HepG2 (cell line): ENCODE measurements around the gene PRKD2. TPM values are rescaled to one million over a fixed set of nuclear protein-coding genes. Genes with fewer than 3 reads are reported as not detected.

Experiments used
- ATAC-seq: fragments of 200-7000 bp; cut with Tn5 transposase; 3 replicates; pipeline ENCODE4 v1.9.1; 2020; ENCODE audit warnings: mild to moderate bottlenecking, moderate library complexity
- BruUV-seq: library from RNA; stranded (reverse); fragments of 400-500 nt; replicated peaks from 2 replicates; lab custom pipeline; 2021; lab: Mats Ljungman, UMichigan
- CTCF ChIA-PET: fragments of 300-600 bp; formaldehyde crosslinking; extraction: SDS; loops from one replicate; lab custom pipeline; 2021; ENCODE audit warnings: low total read pairs, inconsistent platforms, low intra/inter-chr PET ratio; lab: Yijun Ruan, JAX
- POLR2A ChIA-PET: fragments of 350-600 bp; sonication (Branson Sonifier 250); formaldehyde crosslinking; loops from one replicate; lab custom pipeline; 2020; ENCODE audit warnings: antibody characterized with exemption, inconsistent platforms; lab: Yijun Ruan, JAX
- DNase-seq: peaks from one replicate; pipeline ENCODE4 v3.0.0-alpha.2; 2015; ENCODE audit warnings: low spot score
- FAIRE-seq: peaks from 3 replicates; lab custom pipeline; 2011; peaks lifted over from hg19 to GRCh38; lab: Jason Lieb, UNC
- H2AFZ ChIP-seq: one replicate; pipeline ENCODE4 v1.6.1; 2011; ENCODE audit warnings: low read length, inconsistent platforms
- H3K27ac ChIP-seq: fragments of 300-600 bp; 3 replicates; pipeline ENCODE4 v1.8.0; 2011; ENCODE audit warnings: mixed run types, mild to moderate bottlenecking, mixed read lengths, low read length, inconsistent platforms; ENCODE audit not compliant: insufficient read depth; ENCODE audit errors: extremely low read length
- H3K27me3 ChIP-seq, 2 experiments: fragments of 200-600 bp in 1 of 2; 2 replicates in 1 of 2; 3 replicates in 1 of 2; pipeline versions ENCODE4 v1.6.0 to v1.8.0; 2011; ENCODE audit warnings: low read length in 2 of 2, mild to moderate bottlenecking in 2 of 2, moderate library complexity in 2 of 2, inconsistent platforms in 1 of 2; ENCODE audit not compliant: insufficient read depth in 2 of 2, control insufficient read depth in 1 of 2
- H3K36me3 ChIP-seq, 2 experiments: fragments of 200-600 bp in 1 of 2; replicated peaks in 1 of 2; 2 replicates in 1 of 2; 3 replicates in 1 of 2; pipeline versions ENCODE4 v1.5.1 to v1.8.0; 2011; ENCODE audit warnings: low read length in 2 of 2, inconsistent platforms in 1 of 2; ENCODE audit not compliant: insufficient read depth in 2 of 2, control insufficient read depth in 1 of 2
- H3K4me1 ChIP-seq: 2 replicates; pipeline ENCODE4 v1.5.1; 2012; ENCODE audit warnings: low read length, inconsistent platforms; ENCODE audit not compliant: insufficient read depth
- H3K4me2 ChIP-seq: 2 replicates; pipeline ENCODE4 v1.6.0; 2011; ENCODE audit warnings: low read depth, low read length, inconsistent platforms
- H3K4me3 ChIP-seq, 3 experiments: fragments of 200-600 bp in 1 of 3; sonication (generic), shearing (Covaris generic) in 1 of 3; replicated peaks in 1 of 3; 2 replicates each; pipeline ENCODE4 v1.5.1; 2011 to 2016; ENCODE audit warnings: low read length in 3 of 3, inconsistent platforms in 2 of 3, low read depth in 2 of 3, mild to moderate bottlenecking in 2 of 3, control low read depth in 1 of 3, mixed read lengths in 1 of 3; ENCODE audit not compliant: insufficient read depth in 1 of 3
- H3K79me2 ChIP-seq: one replicate; pipeline ENCODE4 v1.6.1; 2011; ENCODE audit warnings: low read length, inconsistent platforms; ENCODE audit not compliant: insufficient read depth
- H3K9ac ChIP-seq: 2 replicates; pipeline ENCODE4 v1.6.0; 2011; ENCODE audit warnings: mild to moderate bottlenecking, low read depth, low read length, inconsistent platforms; ENCODE audit not compliant: insufficient read depth
- H3K9me3 ChIP-seq: 2 replicates; pipeline ENCODE4 v1.5.1; 2012; ENCODE audit warnings: mild to moderate bottlenecking, low read length
- H4K20me1 ChIP-seq: 2 replicates; pipeline ENCODE4 v1.6.0; 2011; ENCODE audit warnings: inconsistent platforms, mild to moderate bottlenecking, low read length, moderate library complexity; ENCODE audit not compliant: insufficient read depth
- ETV6 ChIP-seq: sonication (generic); formaldehyde crosslinking; conservative IDR thresholded peaks from 2 replicates; pipeline ENCODE4 v1.4.0; 2020; ENCODE audit warnings: missing genetic modification reagents
- FOXC1 ChIP-seq: sonication (generic); formaldehyde crosslinking; IDR thresholded peaks from 2 replicates; pipeline ENCODE4 v1.8.0; 2022; ENCODE audit warnings: mild to moderate bottlenecking, missing genetic modification reagents, borderline replicate concordance
- GZF1 ChIP-seq: sonication (generic); formaldehyde crosslinking; IDR thresholded peaks from 2 replicates; pipeline ENCODE4 v1.5.1; 2020; ENCODE audit warnings: mild to moderate bottlenecking, missing genetic modification reagents
- KLF13 ChIP-seq: sonication (generic); formaldehyde crosslinking; IDR thresholded peaks from 2 replicates; pipeline ENCODE4 v1.4.0; 2020; ENCODE audit warnings: mild to moderate bottlenecking, missing genetic modification reagents
- PBX2 ChIP-seq: IDR thresholded peaks from 2 replicates; pipeline ENCODE4 v1.6.1; 2016; ENCODE audit warnings: control low read depth
- POLR2A ChIP-seq, 2 experiments: IDR thresholded peaks; 2 replicates each; pipeline ENCODE4 v1.6.1; 2011; ENCODE audit warnings: low read depth in 2 of 2, low read length in 2 of 2, mild to moderate bottlenecking in 1 of 2, moderate library complexity in 1 of 2; ENCODE audit not compliant: insufficient read depth in 1 of 2
- PRMT3 ChIP-seq: sonication (generic); formaldehyde crosslinking; IDR thresholded peaks from 2 replicates; pipeline ENCODE4 v1.8.1; 2022; ENCODE audit warnings: low read depth, mild to moderate bottlenecking, moderate library complexity, missing genetic modification reagents, borderline replicate concordance
- RARG ChIP-seq: sonication (generic); formaldehyde crosslinking; IDR thresholded peaks from 2 replicates; pipeline ENCODE4 v1.4.0; 2020; ENCODE audit warnings: low read depth, mild to moderate bottlenecking, missing genetic modification reagents
- ZNF629 ChIP-seq: sonication (generic); formaldehyde crosslinking; conservative IDR thresholded peaks from 2 replicates; pipeline ENCODE4 v1.5.0; 2020; ENCODE audit warnings: missing genetic modification reagents
- WGBS: methylation state at CpG from one replicate; pipeline ENCODE4 v1.1.6; 2017; ENCODE audit warnings: low lambda C conversion rate; 5-methylcytosine and 5-hydroxymethylcytosine counted together
- in situ Hi-C: cut with HindIII; loops from 2 replicates; pipeline ENCODE4 v1.10.0; 2017; ENCODE audit warnings: low pct_unique_long_range_greater_than_20kb; ENCODE audit not compliant: extremely low pct_ligation_motif_present
- intact Hi-C: fragments of 100-400 bp; cut with micrococcal nuclease; formaldehyde crosslinking; loops from one replicate; pipeline ENCODE4 v1.10.0; 2022; ENCODE audit not compliant: unreplicated experiment
- polyA plus RNA-seq, 8 experiments: library from polyadenylated mRNA; depleted of rRNA in 3 of 8; stranded (reverse) in 7 of 8; unstranded in 1 of 8; fragments of >200 nt; fragmentation: Illumina TruSeq in 4 of 8; extraction: Trizol in 4 of 8; gene quantifications; 2 replicates each; pipeline versions ENCODE4 v1.2.1 to v1.2.3, GENCODE V29; 2011 to 2016; ENCODE audit warnings: low read depth in 4 of 8, missing spikeins in 1 of 8, mixed read lengths in 1 of 8; ENCODE audit not compliant: insufficient read depth in 1 of 8
- total RNA-seq, 5 experiments: library from RNA; depleted of rRNA; stranded (reverse); fragments of >200 nt; fragmentation: Illumina TruSeq; extraction: Trizol; gene quantifications; 2 replicates each; pipeline ENCODE4 v1.2.3, GENCODE V29; 2016; ENCODE audit warnings: low read depth in 1 of 5

The PRKD2 gene
- total and polyA plus RNA-seq, 2 of the 13 experiments (the other 11 are each of a cell fraction or from before 2014, with no cell fraction given) = 6.7 to 7.3 TPM

- ChIA-PET POLR2A (no interaction called here), CTCF (no interaction called here)
- Histone ChIP-seq H3K9me3 (no peaks in the 10 kb centered on the region), H3K4me1 (no peaks in the 10 kb centered on the region), H3K9ac (no peak overlapping the region), H3K27ac (no peak overlapping the region), H4K20me1 (no peaks in the 10 kb centered on the region), H3K4me3 (no peak overlapping the region), H3K27me3 (no peaks in the 10 kb centered on the region), H2AFZ (no peak overlapping the region), H3K36me3 (peaks cover 17 to 51% of the 10 kb centered on the region in 2 experiments), H3K4me2 (no peak overlapping the region), H3K79me2 (no peaks in the 10 kb centered on the region)
- TF ChIP-seq ZNF629 (CRISPR knock-in tag) = peak; percentile 63; the same call in 1 of the 2 replicates
- no peak for TF ChIP-seq RARG (CRISPR knock-in tag)
- TF ChIP-seq POLR2A (IDR thresholded peaks at IDR 0.05; ENCODE audit: insufficient read depth in 1 of 2, low read depth in 2 of 2, low read length in 2 of 2) = no peak
- no peak for TF ChIP-seq GZF1 (CRISPR knock-in tag)
- TF ChIP-seq KLF13 (CRISPR knock-in tag) = no peak
- no peak for TF ChIP-seq PRMT3 (CRISPR knock-in tag)
- TF ChIP-seq PBX2 (CRISPR knock-in tag) = no peak
- no peak for TF ChIP-seq ETV6 (CRISPR knock-in tag)
- TF ChIP-seq FOXC1 (CRISPR knock-in tag) = no peak
- no peak for DNase-seq
- FAIRE-seq = no peak
- WGBS = 80% methylated on average over 3 of the region's 3 CpGs
- intact Hi-C loops (no loop called here), in situ Hi-C loops (no loop called here)
- BruUV-seq = no TSS peak
- ATAC-seq = no peak
Measured at GRCh38 chr19:46685189-46685588, 31.7 kb downstream of the PRKD2 start.
